Keratinocyte (primary cell): ENCODE data around the gene NIPBL. TPM values are rescaled to one million over a fixed set of nuclear protein-coding genes. Genes with fewer than 3 reads are reported as not detected.
"Not testable (repeated sequence)": the region's sequence is repeated elsewhere in the genome, so short reads cannot be mapped to it uniquely, and the experiment has no call there.

Experiments
- DNase-seq: peaks from one replicate; pipeline ENCODE4 v3.0.0-alpha.2; 2011; ENCODE audit warnings: low read depth, missing footprints, low spot score
- FAIRE-seq: peaks from 2 replicates; lab custom pipeline; 2011; peaks lifted over from hg19 to GRCh38; lab: Jason Lieb, UNC
- H2AFZ ChIP-seq: 2 replicates; pipeline ENCODE4 v1.6.0; 2012; ENCODE audit warnings: low read length, control low read depth, inconsistent platforms; ENCODE audit not compliant: control insufficient read depth
- H3K27ac ChIP-seq: 2 replicates; pipeline ENCODE4 v1.5.1; 2011; ENCODE audit warnings: low read length; ENCODE audit not compliant: control insufficient read depth, insufficient read depth
- H3K27me3 ChIP-seq: 3 replicates; pipeline ENCODE4 v1.6.0; 2011; ENCODE audit warnings: low read length; ENCODE audit not compliant: control insufficient read depth, insufficient read depth; ENCODE audit errors: extremely low read depth
- H3K36me3 ChIP-seq, 2 experiments: 2 replicates in 1 of 2; 3 replicates in 1 of 2; pipeline ENCODE4 v1.5.1; 2011; ENCODE audit warnings: low read length in 2 of 2, mild to moderate bottlenecking in 1 of 2; ENCODE audit not compliant: control insufficient read depth in 2 of 2, insufficient read depth in 2 of 2; ENCODE audit errors: extremely low read depth in 1 of 2
- H3K4me1 ChIP-seq: 3 replicates; pipeline ENCODE4 v1.5.1; 2011; ENCODE audit warnings: low read length; ENCODE audit not compliant: control insufficient read depth, insufficient read depth; ENCODE audit errors: extremely low read depth
- H3K4me2 ChIP-seq: 3 replicates; pipeline ENCODE4 v1.6.0; 2011; ENCODE audit warnings: low read depth, low read length; ENCODE audit not compliant: control insufficient read depth, insufficient read depth; ENCODE audit errors: extremely low read depth
- H3K4me3 ChIP-seq, 3 experiments: fragments of 200-600 bp in 1 of 3; sonication (generic) in 1 of 3; 2 replicates in 2 of 3; 3 replicates in 1 of 3; pipeline ENCODE4 v1.5.1; 2011 to 2016; ENCODE audit warnings: low read length in 3 of 3, mild to moderate bottlenecking in 3 of 3, control low read depth in 2 of 3, inconsistent platforms in 1 of 3, low read depth in 1 of 3, mixed read lengths in 1 of 3, mixed run types in 1 of 3, moderate library complexity in 1 of 3; ENCODE audit not compliant: control insufficient read depth in 2 of 3, insufficient read depth in 2 of 3; ENCODE audit errors: extremely low read depth in 1 of 3
- H3K79me2 ChIP-seq: 2 replicates; pipeline ENCODE4 v1.6.0; 2012; ENCODE audit warnings: low read length; ENCODE audit not compliant: control insufficient read depth, insufficient read depth
- H3K9ac ChIP-seq: 3 replicates; pipeline ENCODE4 v1.6.0; 2011; ENCODE audit warnings: low read length; ENCODE audit not compliant: control insufficient read depth, insufficient read depth; ENCODE audit errors: extremely low read depth
- H3K9me1 ChIP-seq: 3 replicates; pipeline ENCODE4 v1.6.0; 2011; ENCODE audit warnings: low read length; ENCODE audit not compliant: control insufficient read depth, insufficient read depth; ENCODE audit errors: extremely low read depth
- H3K9me3 ChIP-seq: 2 replicates; pipeline ENCODE4 v1.5.1; 2012; ENCODE audit warnings: low read depth, low read length; ENCODE audit not compliant: control insufficient read depth
- H4K20me1 ChIP-seq: 3 replicates; pipeline ENCODE4 v1.6.0; 2011; ENCODE audit warnings: low read length; ENCODE audit not compliant: control insufficient read depth, insufficient read depth; ENCODE audit errors: extremely low read depth
- EZH2 ChIP-seq: IDR thresholded peaks from one replicate; pipeline ENCODE4 v1.6.1; 2012; ENCODE audit warnings: inconsistent platforms, mild to moderate bottlenecking, low read length, moderate library complexity
- dilution Hi-C: fragments of 300-500 bp; cut with MboI; formaldehyde crosslinking; loops from one replicate; pipeline ENCODE4 v1.7.0; 2020; ENCODE audit warnings: low sequenced_read_pairs; ENCODE audit not compliant: extremely low pct_ligation_motif_present
- polyA plus RNA-seq, 5 experiments: library from polyadenylated mRNA; depleted of rRNA in 3 of 5; stranded (reverse) in 3 of 5; stranded (forward) in 1 of 5; unstranded in 1 of 5; fragments of >200 nt; gene quantifications; 1 replicate in 1 of 5; 2 replicates in 3 of 5; 3 replicates in 1 of 5; pipeline versions ENCODE4 v1.2.1 to v1.2.3, GENCODE V29; 2011 to 2012; ENCODE audit warnings: missing spikeins in 2 of 5, low read depth in 1 of 5, low replicate concordance in 1 of 5
- TF ChIP-seq, protein P1 (sequence below), 3 experiments: IDR thresholded peaks in 1 of 3; conservative IDR thresholded peaks in 1 of 3; optimal IDR thresholded peaks in 1 of 3; 2 replicates in 2 of 3; 3 replicates in 1 of 3; pipeline versions ENCODE3 to v1.5.1; 2011; ENCODE audit warnings: low read length in 3 of 3, mild to moderate bottlenecking in 3 of 3, moderate library complexity in 2 of 3, control low read depth in 1 of 3, inconsistent platforms in 1 of 3; ENCODE audit not compliant: insufficient read depth in 2 of 3; ENCODE audit errors: extremely low read depth in 1 of 3

NIPBL gene
- polyA plus RNA-seq, 1 donor (not counting 4 experiments of a cell fraction or from before 2014, with no cell fraction given) = 23.4 TPM

- no peak overlapping the region for H3K4me2 ChIP-seq
Observed at GRCh38 chr5:36844305-36844704, 32.3 kb upstream of the NIPBL start.

GRCh38 chr5:36848545-36848944 lies 28.0 kb upstream of the NIPBL start:
- H3K4me2 ChIP-seq, FAIRE-seq, H3K36me3 ChIP-seq, H3K9ac ChIP-seq, DNase-seq, H3K4me1 ChIP-seq, H3K9me1 ChIP-seq, H3K27ac ChIP-seq, H3K27me3 ChIP-seq, H3K4me3 ChIP-seq, H2AFZ ChIP-seq, H4K20me1 ChIP-seq, H3K79me2 ChIP-seq, H3K9me3 ChIP-seq, dilution Hi-C loops: not testable (repeated sequence)

More at GRCh38 chr5:36844305-36844704, 32.3 kb upstream of the NIPBL start:
- Histone ChIP-seq H3K4me1 (no peaks in the 10 kb centered on the region), H3K27ac (no peak overlapping the region), H3K27me3 (peaks cover 4% of the 10 kb centered on the region), H3K9me3 (no peaks in the 10 kb centered on the region), H3K4me3 (no peak overlapping the region), H3K79me2 (no peaks in the 10 kb centered on the region), H2AFZ (no peak overlapping the region), H3K36me3 (no peaks in the 10 kb centered on the region), H3K9ac (no peak overlapping the region), H4K20me1 (no peaks in the 10 kb centered on the region), H3K9me1 (no peaks in the 10 kb centered on the region)
- no peak for TF ChIP-seq EZH2
- TF ChIP-seq, protein P1, sequence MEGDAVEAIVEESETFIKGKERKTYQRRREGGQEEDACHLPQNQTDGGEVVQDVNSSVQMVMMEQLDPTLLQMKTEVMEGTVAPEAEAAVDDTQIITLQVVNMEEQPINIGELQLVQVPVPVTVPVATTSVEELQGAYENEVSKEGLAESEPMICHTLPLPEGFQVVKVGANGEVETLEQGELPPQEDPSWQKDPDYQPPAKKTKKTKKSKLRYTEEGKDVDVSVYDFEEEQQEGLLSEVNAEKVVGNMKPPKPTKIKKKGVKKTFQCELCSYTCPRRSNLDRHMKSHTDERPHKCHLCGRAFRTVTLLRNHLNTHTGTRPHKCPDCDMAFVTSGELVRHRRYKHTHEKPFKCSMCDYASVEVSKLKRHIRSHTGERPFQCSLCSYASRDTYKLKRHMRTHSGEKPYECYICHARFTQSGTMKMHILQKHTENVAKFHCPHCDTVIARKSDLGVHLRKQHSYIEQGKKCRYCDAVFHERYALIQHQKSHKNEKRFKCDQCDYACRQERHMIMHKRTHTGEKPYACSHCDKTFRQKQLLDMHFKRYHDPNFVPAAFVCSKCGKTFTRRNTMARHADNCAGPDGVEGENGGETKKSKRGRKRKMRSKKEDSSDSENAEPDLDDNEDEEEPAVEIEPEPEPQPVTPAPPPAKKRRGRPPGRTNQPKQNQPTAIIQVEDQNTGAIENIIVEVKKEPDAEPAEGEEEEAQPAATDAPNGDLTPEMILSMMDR (optimal IDR thresholded peaks at IDR 0.05 in 1 of 3, IDR thresholded peaks at IDR 0.05 in 1 of 3, conservative IDR thresholded peaks at IDR 0.05 in 1 of 3; ENCODE audit: extremely low read depth in 1 of 3, insufficient read depth in 2 of 3, low read length in 3 of 3) = no peak
- DNase-seq (no peak), FAIRE-seq (no peak)
- dilution Hi-C loops = no loop called here

GRCh38 chr5:36852903-36853302 lies 23.7 kb upstream of the NIPBL start:
- H3K27ac ChIP-seq, H3K27me3 ChIP-seq, H3K9me1 ChIP-seq, H4K20me1 ChIP-seq, H3K9ac ChIP-seq, H2AFZ ChIP-seq, H3K4me3 ChIP-seq, H3K4me1 ChIP-seq, DNase-seq, H3K79me2 ChIP-seq, H3K36me3 ChIP-seq, H3K9me3 ChIP-seq, FAIRE-seq, H3K4me2 ChIP-seq, dilution Hi-C loops: not testable (repeated sequence)
